GM21390 (cell line): ENCODE measurements around the gene ATP2B2.
"Not testable (repeated sequence)": the region's sequence is repeated elsewhere in the genome, so short reads cannot be mapped to it uniquely, and the experiment has no call there.

Source experiments
- ATAC-seq: cut with Tn5 transposase; IDR thresholded peaks from one replicate; pipeline ENCODE4 v1.9.1; 2021; ENCODE audit not compliant: unreplicated experiment

ATP2B2 gene

GRCh38 chr3:10310578-10310977 lies 194.8 kb downstream of the ATP2B2 start:
- ATAC-seq = no peak

GRCh38 chr3:10309736-10310135 lies 195.7 kb downstream of the ATP2B2 start:
- no peak for ATAC-seq

- ATAC-seq = no peak
These were observed 196.7 kb downstream of the ATP2B2 start for GRCh38 chr3:10308678-10309077.

GRCh38 chr3:10306156-10306555 lies 199.2 kb downstream of the ATP2B2 start:
- ATAC-seq = no peak

- no peak for ATAC-seq
These were observed 200.0 kb downstream of the ATP2B2 start for GRCh38 chr3:10305331-10305902.

GRCh38 chr3:10304905-10305304 lies 200.5 kb downstream of the ATP2B2 start:
- ATAC-seq = no peak

GRCh38 chr3:10303785-10304184 lies 201.6 kb downstream of the ATP2B2 start:
- no peak for ATAC-seq

- ATAC-seq = no peak
These were observed 202.3 kb downstream of the ATP2B2 start for GRCh38 chr3:10303105-10303504.

- no peak for ATAC-seq
These were observed 205.3 kb downstream of the ATP2B2 start for GRCh38 chr3:10300087-10300486.

- ATAC-seq = no peak
These were observed 205.7 kb downstream of the ATP2B2 start for GRCh38 chr3:10299679-10300078.

- ATAC-seq = no peak
These were observed 206.2 kb downstream of the ATP2B2 start for GRCh38 chr3:10299175-10299574.

GRCh38 chr3:10298064-10298463 lies 207.3 kb downstream of the ATP2B2 start:
- not testable (repeated sequence) for ATAC-seq

- no peak for ATAC-seq
These were observed 211.3 kb downstream of the ATP2B2 start for GRCh38 chr3:10294030-10294586.

GRCh38 chr3:10292505-10293419 lies 212.6 kb downstream of the ATP2B2 start, which contains the start of gene GHRL:
TSS of gene GHRL (minus strand) at chr3:10292947. CDS start at chr3:10290180, 2,767 bp downstream.
- peak; percentile 67 for ATAC-seq

GRCh38 chr3:10291641-10292040 lies 213.7 kb downstream of the ATP2B2 start:
- no peak for ATAC-seq

- ATAC-seq = no peak
These were observed 214.8 kb downstream of the ATP2B2 start for GRCh38 chr3:10290481-10291176.

GRCh38 chr3:10289787-10290355 lies 215.5 kb downstream of the ATP2B2 start:
- ATAC-seq = no peak

- ATAC-seq = no peak
These were observed 216.3 kb downstream of the ATP2B2 start for GRCh38 chr3:10289077-10289476.

- ATAC-seq = no peak
These were observed 216.8 kb downstream of the ATP2B2 start for GRCh38 chr3:10288575-10288960.

- no peak for ATAC-seq
These were observed 217.3 kb downstream of the ATP2B2 start for GRCh38 chr3:10287936-10288574.
